Stomach (tissue), 9 donors: ENCODE measurements around the gene NELL1. TPM values are rescaled to one million over a fixed set of nuclear protein-coding genes. Genes with fewer than 3 reads are reported as not detected.

Experiments used
- DNase-seq, 2 donors: peaks; one replicate each; pipeline versions ENCODE4 v3.0.0 to v3.0.0-alpha.2; 2013 to 2019
- H3K27ac ChIP-seq, 5 donors: fragments of 200-600 bp in 4 of 5; sonication (generic) in 4 of 5; one replicate each; pipeline ENCODE4 v1.5.1; 2013 to 2019; ENCODE audit warnings: mild to moderate bottlenecking in 1 of 5, moderate library complexity in 1 of 5
- H3K27me3 ChIP-seq, 3 donors: fragments of 200-600 bp; sonication (generic); one replicate each; pipeline ENCODE4 v1.5.1; 2017 to 2019; ENCODE audit warnings: mixed run types in 1 of 3
- H3K36me3 ChIP-seq, 4 donors: fragments of 200-600 bp; sonication (generic); 1 replicate in 3 of 4; 2 replicates in 1 of 4; pipeline ENCODE4 v1.5.1; 2016 to 2019
- H3K4me1 ChIP-seq, 4 donors: fragments of 200-600 bp; sonication (generic); one replicate each; pipeline ENCODE4 v1.5.1; 2016 to 2019
- H3K4me3 ChIP-seq, 4 donors: fragments of 200-600 bp; sonication (generic) in 3 of 4; one replicate each; pipeline ENCODE4 v1.5.1; 2016 to 2019; ENCODE audit warnings: mild to moderate bottlenecking in 1 of 4
- H3K9me3 ChIP-seq, 4 donors: fragments of 200-600 bp; sonication (generic); one replicate each; pipeline ENCODE4 v1.5.1; 2016 to 2019
- CTCF ChIP-seq, 7 experiments: fragments of 450-650 bp in 4 of 7; fragments of 200-600 bp in 3 of 7; sonication (generic) in 3 of 7; IDR thresholded peaks; one replicate each; pipeline ENCODE4 v1.5.1; 2016 to 2019; ENCODE audit warnings: antibody characterized with exemption in 7 of 7, control low read depth in 2 of 7, mild to moderate bottlenecking in 1 of 7
- EP300 ChIP-seq: sonication (generic); formaldehyde crosslinking; IDR thresholded peaks from one replicate; pipeline ENCODE4 v1.6.1; 2017; ENCODE audit warnings: antibody characterized with exemption
- POLR2A ChIP-seq, 4 donors: fragments of 450-650 bp; IDR thresholded peaks; one replicate each; pipeline ENCODE4 v1.6.1; 2016; ENCODE audit warnings: antibody characterized with exemption in 4 of 4, control low read depth in 2 of 4, mild to moderate bottlenecking in 1 of 4, moderate library complexity in 1 of 4
- POLR2AphosphoS5 ChIP-seq, 3 donors: sonication (generic); formaldehyde crosslinking; IDR thresholded peaks; one replicate each; pipeline ENCODE4 v1.6.1; 2016; ENCODE audit warnings: antibody characterized with exemption in 3 of 3
- WGBS, 5 donors: extraction: QIAGEN DNeasy Blood & Tissue Kit in 3 of 5; methylation state at CpG; one replicate each; pipeline versions ENCODE4 v1.1.5 to v1.1.7; 2013 to 2018; 5-methylcytosine and 5-hydroxymethylcytosine counted together
- intact Hi-C: fragments of 100-400 bp; cut with DNase I; formaldehyde crosslinking; loops from one replicate; pipeline ENCODE4 v1.15.1; 2023; ENCODE audit warnings: low total_unique reads
- polyA plus RNA-seq, 3 donors: library from polyadenylated mRNA; stranded (reverse); fragments of 200-250 nt; gene quantifications; one replicate each; pipeline ENCODE4 v1.2.3, GENCODE V29; 2013
- total RNA-seq, 5 donors: library from RNA; depleted of rRNA; stranded (reverse); fragments of >200 nt; gene quantifications; one replicate each; pipeline versions ENCODE4 v1.1.0 to v1.2.3, GENCODE V29; 2014 to 2016
- donor health status: healthy with polysubstance abuse.
- donor health status: Bipolar disorder and iron deficiency.
- donor health status: healthy.

Gene NELL1
- total and polyA plus RNA-seq, 8 donors = 0.05 to 15.4 (median 2.7) TPM; not detected in 5

DNA sequence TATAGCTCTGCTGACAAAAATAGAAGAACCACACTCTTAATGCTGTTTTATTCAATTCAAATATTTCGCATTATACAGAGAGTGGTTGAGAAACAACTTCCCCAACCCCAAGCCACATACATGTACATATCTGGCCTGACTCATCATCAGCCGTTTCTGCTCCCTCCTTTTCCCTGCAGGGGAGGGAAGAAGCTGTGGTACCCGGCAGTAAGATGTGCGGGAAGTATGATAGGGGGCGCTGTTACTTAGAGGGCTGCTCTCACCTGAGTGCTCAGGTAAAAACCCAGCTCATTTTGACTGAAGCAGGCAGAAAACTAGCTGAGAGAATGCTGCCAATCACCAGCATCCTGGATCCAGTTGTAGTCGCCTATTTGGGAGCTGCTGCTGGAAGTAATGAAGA, 85.5 kb downstream of the NELL1 start:
- TF ChIP-seq CTCF (IDR thresholded peaks at IDR 0.05) (no peak), POLR2A (IDR thresholded peaks at IDR 0.05) (no peak), EP300 (no peak), POLR2AphosphoS5 (IDR thresholded peaks at IDR 0.05) (no peak)

GRCh38 chr11:20759541-20759940, 90.2 kb downstream of the NELL1 start:
- Histone ChIP-seq H3K4me3 (no peak overlapping the region), H3K4me1 (no peaks in the 10 kb centered on the region), H3K27ac (no peak overlapping the region), H3K36me3 (no peaks in the 10 kb centered on the region), H3K27me3 (no peaks in the 10 kb centered on the region), H3K9me3 (no peaks in the 10 kb centered on the region)
- intact Hi-C loops = no loop called here
- TF ChIP-seq POLR2AphosphoS5 (IDR thresholded peaks at IDR 0.05) (no peak), POLR2A (IDR thresholded peaks at IDR 0.05) (no peak), EP300 (no peak), CTCF (IDR thresholded peaks at IDR 0.05) (no peak)
- WGBS, 5 donors = 69 to 91% (median 85%) methylated on average over 2 of the region's 2 CpGs
- DNase-seq = no peak

More for the DNA sequence above, 85.5 kb downstream of the NELL1 start:
- no peaks in the 10 kb centered on the region for H3K4me1 ChIP-seq
- intact Hi-C loops = no loop called here
- H3K27ac ChIP-seq = no peak overlapping the region
- no peaks in the 10 kb centered on the region for H3K36me3 ChIP-seq
- peak in 1 of 2 donors; percentile 34 for DNase-seq
- H3K9me3 ChIP-seq = no peaks in the 10 kb centered on the region
- WGBS, 5 donors = 13 to 23% (median 21%) methylated on average over 6 of the region's 6 CpGs
- H3K27me3 ChIP-seq = no peaks in the 10 kb centered on the region
- H3K4me3 ChIP-seq = no peak overlapping the region

DNA sequence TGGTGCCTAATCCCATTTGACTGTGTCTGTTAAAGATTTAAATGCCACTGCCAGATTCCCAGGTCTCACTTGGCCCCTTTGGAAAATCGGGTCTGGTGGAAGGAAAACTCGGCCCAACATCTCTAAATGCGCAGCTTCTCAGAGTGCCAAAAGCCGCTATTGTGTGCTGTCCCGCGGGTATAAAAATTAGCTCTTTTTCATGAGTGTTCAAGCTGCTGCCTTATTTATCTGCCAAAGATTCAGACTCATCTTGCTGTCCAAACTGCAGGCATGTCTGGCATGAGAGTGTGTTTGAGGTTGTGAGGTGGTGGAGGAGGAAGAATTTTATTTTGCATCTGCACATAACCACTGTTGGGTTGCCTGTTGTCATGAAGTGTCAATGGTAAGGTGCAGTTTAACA, 91.4 kb downstream of the NELL1 start:
- WGBS, 5 donors = 80 to 92% (median 89%) methylated on average over 6 of the region's 6 CpGs
- no peaks in the 10 kb centered on the region for H3K36me3 ChIP-seq
- intact Hi-C loops = no loop called here
- no peaks in the 10 kb centered on the region for H3K27me3 ChIP-seq
- DNase-seq = no peak
- no peaks in the 10 kb centered on the region for H3K9me3 ChIP-seq
- no peaks in the 10 kb centered on the region for H3K4me1 ChIP-seq
- no peak overlapping the region for H3K4me3 ChIP-seq
- no peak for TF ChIP-seq CTCF (IDR thresholded peaks at IDR 0.05)
- no peak for TF ChIP-seq POLR2AphosphoS5 (IDR thresholded peaks at IDR 0.05)
- TF ChIP-seq POLR2A (IDR thresholded peaks at IDR 0.05) = no peak
- TF ChIP-seq EP300 = no peak
- H3K27ac ChIP-seq = no peak overlapping the region

DNA sequence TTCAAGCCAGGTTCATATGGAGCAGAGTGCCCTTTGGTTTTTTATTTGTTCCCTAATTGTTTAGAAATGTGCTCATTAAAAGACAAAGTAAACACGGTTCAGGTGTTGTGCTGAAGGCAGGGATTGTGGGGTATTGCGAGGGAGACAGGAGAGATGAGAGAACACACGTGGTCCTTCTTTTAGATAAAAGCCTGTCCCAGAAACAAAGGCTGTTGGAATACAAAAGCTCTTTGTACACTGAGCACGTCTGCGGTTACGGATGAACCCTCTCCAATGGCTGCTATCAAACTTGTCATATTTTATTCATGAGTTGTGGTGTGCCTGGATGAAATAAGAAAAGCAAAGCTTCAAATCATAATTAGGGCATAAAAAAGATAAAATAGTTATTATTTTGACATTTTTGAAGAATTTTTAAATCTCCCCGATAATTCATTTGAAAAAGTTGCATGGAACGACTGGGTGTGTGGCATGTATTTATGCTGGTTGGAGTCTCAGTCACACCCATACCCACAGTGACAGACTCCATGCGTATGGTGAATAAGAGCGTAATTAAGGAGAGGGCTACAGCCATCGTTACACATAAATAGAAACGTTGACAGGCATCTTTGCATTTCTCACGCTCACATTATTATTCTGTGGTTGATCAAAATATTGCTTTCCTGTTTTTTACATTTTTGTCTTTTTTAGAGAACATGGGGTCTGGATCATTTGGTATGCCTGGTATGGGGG, 92.9 kb downstream of the NELL1 start:
- no peaks in the 10 kb centered on the region for H3K4me1 ChIP-seq
- H3K9me3 ChIP-seq = peaks cover 0 to 4% (median 2%) of the 10 kb centered on the region in 4 donors
- H3K27ac ChIP-seq = no peak overlapping the region
- intact Hi-C loops = no loop called here
- WGBS, 5 donors = 60 to 71% (median 66%) methylated on average over 13 of the region's 13 CpGs
- H3K4me3 ChIP-seq = no peak overlapping the region
- TF ChIP-seq POLR2A (IDR thresholded peaks at IDR 0.05) (no peak), CTCF (IDR thresholded peaks at IDR 0.05) (no peak), EP300 (no peak), POLR2AphosphoS5 (IDR thresholded peaks at IDR 0.05) (no peak)
- no peaks in the 10 kb centered on the region for H3K27me3 ChIP-seq
- no peak for DNase-seq
- H3K36me3 ChIP-seq = no peaks in the 10 kb centered on the region
